Activated CD8-positive, alpha-beta memory T cell treated with anti-CD3 and anti-CD28 coated beads, Interleukin-2, amount 50 U/mL, for 24 hours (primary cell): ENCODE data around the gene PCSK6.
"Not testable (repeated sequence)": the region's sequence is repeated elsewhere in the genome, so short reads cannot be mapped to it uniquely, and the experiment has no call there.

ENCODE experiments used
- DNase-seq: peaks from one replicate; pipeline ENCODE4 v3.0.0-alpha.2; 2020; ENCODE audit errors: extremely low read depth

The PCSK6 gene

GRCh38 chr15:101378171-101378755, 111.2 kb downstream of the PCSK6 start:
- no peak for DNase-seq

GRCh38 chr15:101376615-101377395, 112.7 kb downstream of the PCSK6 start:
- DNase-seq: no peak

- not testable (repeated sequence) for DNase-seq
These were observed 114.5 kb downstream of the PCSK6 start for GRCh38 chr15:101375006-101375405.

- DNase-seq: no peak
These were observed 115.2 kb downstream of the PCSK6 start for GRCh38 chr15:101374326-101374725.

- DNase-seq: no peak
These were observed 115.9 kb downstream of the PCSK6 start for GRCh38 chr15:101373577-101373976.

GRCh38 chr15:101372960-101373525, 116.5 kb downstream of the PCSK6 start:
- no peak for DNase-seq

GRCh38 chr15:101372149-101372577, 117.3 kb downstream of the PCSK6 start:
- DNase-seq: no peak

GRCh38 chr15:101371519-101371918, 118.0 kb downstream of the PCSK6 start:
- DNase-seq: no peak

GRCh38 chr15:101371081-101371480, 118.4 kb downstream of the PCSK6 start:
- DNase-seq: no peak

- DNase-seq: no peak
These were observed 119.0 kb downstream of the PCSK6 start for GRCh38 chr15:101370330-101371024.

- DNase-seq: no peak
These were observed 119.8 kb downstream of the PCSK6 start for GRCh38 chr15:101369676-101370075.

- DNase-seq: no peak
These were observed 120.5 kb downstream of the PCSK6 start for GRCh38 chr15:101368861-101369642.

GRCh38 chr15:101368086-101368780, 121.3 kb downstream of the PCSK6 start:
- no peak for DNase-seq

- no peak for DNase-seq
These were observed 122.7 kb downstream of the PCSK6 start for GRCh38 chr15:101366853-101367252.

- DNase-seq: no peak
These were observed 126.4 kb downstream of the PCSK6 start for GRCh38 chr15:101362986-101363566.

GRCh38 chr15:101362359-101362758, 127.1 kb downstream of the PCSK6 start:
- no peak for DNase-seq

- no peak for DNase-seq
These were observed 128.1 kb downstream of the PCSK6 start for GRCh38 chr15:101361418-101361817.

- no peak for DNase-seq
These were observed 130.1 kb downstream of the PCSK6 start for GRCh38 chr15:101359365-101359947.

GRCh38 chr15:101358895-101359294, 130.6 kb downstream of the PCSK6 start:
- DNase-seq: no peak

GRCh38 chr15:101357885-101358284, 131.6 kb downstream of the PCSK6 start:
- no peak for DNase-seq
